ENCODE results near the gene ERI3. TPM values are rescaled to one million over a fixed set of nuclear protein-coding genes. Genes with fewer than 3 reads are reported as not detected.
"Not testable (repeated sequence)": the region's sequence is repeated elsewhere in the genome, so short reads cannot be mapped to it uniquely, and the experiment has no call there.

Gene ERI3
- total RNA-seq, 1 donor from 2014 or later: 58.3 TPM

- no peak overlapping the region for H3K4me3 Mint-ChIP-seq (ENCODE audit: unreplicated experiment)
- no peak for TF ChIP-seq EZH2 (IDR thresholded peaks at IDR 0.05; ENCODE audit: insufficient read depth, low read length)
- no peak for TF ChIP-seq CTCF (IDR thresholded peaks at IDR 0.05; ENCODE audit: insufficient read depth, low read depth, low read length)
- H3K36me3 ChIP-seq (ENCODE audit: insufficient read depth, low read length): no peaks in the 10 kb centered on the region
- H4K20me1 ChIP-seq (ENCODE audit: insufficient read depth, low read length): no peaks in the 10 kb centered on the region
- no peak overlapping the region for H3K27ac ChIP-seq (ENCODE audit: low read depth, low read length)
- peaks cover 1% of the 10 kb centered on the region for H3K4me1 Mint-ChIP-seq (ENCODE audit: low read depth, unreplicated experiment)
- DNase-seq (ENCODE audit: low read depth) (no peak), FAIRE-seq (no peak)
- peaks cover 10% of the 10 kb centered on the region for H3K4me1 ChIP-seq (ENCODE audit: insufficient read depth, low read length)
- no peaks in the 10 kb centered on the region for H3K27me3 ChIP-seq (ENCODE audit: insufficient read depth, low read length)
- H3K36me3 Mint-ChIP-seq (ENCODE audit: low read depth, unreplicated experiment): no peaks in the 10 kb centered on the region
- H3K9me3 Mint-ChIP-seq (ENCODE audit: unreplicated experiment): no peaks in the 10 kb centered on the region
- H2AFZ ChIP-seq (ENCODE audit: low read depth, low read length): no peak overlapping the region
- no peak overlapping the region for H3K27ac Mint-ChIP-seq (ENCODE audit: unreplicated experiment)
- no peak overlapping the region for H3K9ac ChIP-seq (ENCODE audit: low read length)
- H3K4me2 ChIP-seq (ENCODE audit: low read length): no peak overlapping the region
- H3K9me3 ChIP-seq (ENCODE audit: insufficient read depth, low read depth, low read length): no peaks in the 10 kb centered on the region
- peaks cover 16% of the 10 kb centered on the region for H3K79me2 ChIP-seq (ENCODE audit: insufficient read depth, low read length)
- no peaks in the 10 kb centered on the region for H3K27me3 Mint-ChIP-seq (ENCODE audit: low read depth, unreplicated experiment)
- H3K4me3 ChIP-seq (ENCODE audit: insufficient read depth, low read depth, low read length): no peak overlapping the region
Observed at GRCh38 chr1:44210595-44210994, 144.5 kb downstream of the ERI3 start.

- no peaks in the 10 kb centered on the region for H3K9me3 ChIP-seq (ENCODE audit: insufficient read depth, low read depth, low read length)
- H3K4me1 ChIP-seq (ENCODE audit: insufficient read depth, low read length): peaks cover 5% of the 10 kb centered on the region
- H3K4me2 ChIP-seq (ENCODE audit: low read length): no peak overlapping the region
- no peaks in the 10 kb centered on the region for H3K4me1 Mint-ChIP-seq (ENCODE audit: low read depth, unreplicated experiment)
- no peaks in the 10 kb centered on the region for H3K9me3 Mint-ChIP-seq (ENCODE audit: unreplicated experiment)
- TF ChIP-seq EZH2 (IDR thresholded peaks at IDR 0.05; ENCODE audit: insufficient read depth, low read length) (no peak), CTCF (IDR thresholded peaks at IDR 0.05; ENCODE audit: insufficient read depth, low read depth, low read length) (no peak)
- no peak overlapping the region for H3K4me3 Mint-ChIP-seq (ENCODE audit: unreplicated experiment)
- no peaks in the 10 kb centered on the region for H3K36me3 ChIP-seq (ENCODE audit: insufficient read depth, low read length)
- no peaks in the 10 kb centered on the region for H4K20me1 ChIP-seq (ENCODE audit: insufficient read depth, low read length)
- no peaks in the 10 kb centered on the region for H3K27me3 Mint-ChIP-seq (ENCODE audit: low read depth, unreplicated experiment)
- H3K4me3 ChIP-seq (ENCODE audit: insufficient read depth, low read depth, low read length): no peak overlapping the region
- H3K27ac Mint-ChIP-seq (ENCODE audit: unreplicated experiment): no peak overlapping the region
- no peaks in the 10 kb centered on the region for H3K36me3 Mint-ChIP-seq (ENCODE audit: low read depth, unreplicated experiment)
- no peak overlapping the region for H3K27ac ChIP-seq (ENCODE audit: low read depth, low read length)
- H3K9ac ChIP-seq (ENCODE audit: low read length): no peak overlapping the region
- DNase-seq (ENCODE audit: low read depth) (no peak), FAIRE-seq (no peak)
- peaks cover under 1% of the 10 kb centered on the region for H3K79me2 ChIP-seq (ENCODE audit: insufficient read depth, low read length)
- H2AFZ ChIP-seq (ENCODE audit: low read depth, low read length): no peak overlapping the region
- no peaks in the 10 kb centered on the region for H3K27me3 ChIP-seq (ENCODE audit: insufficient read depth, low read length)
Observed at GRCh38 chr1:44208226-44208625, 146.8 kb downstream of the ERI3 start.

- not testable (repeated sequence) for H3K9me3 ChIP-seq (ENCODE audit: insufficient read depth, low read depth, low read length); H3K27ac Mint-ChIP-seq (ENCODE audit: unreplicated experiment); H3K27ac ChIP-seq (ENCODE audit: low read depth, low read length); H2AFZ ChIP-seq (ENCODE audit: low read depth, low read length); DNase-seq (ENCODE audit: low read depth); H3K4me3 Mint-ChIP-seq (ENCODE audit: unreplicated experiment); FAIRE-seq; H3K4me2 ChIP-seq (ENCODE audit: low read length); H3K9ac ChIP-seq (ENCODE audit: low read length); H3K27me3 Mint-ChIP-seq (ENCODE audit: low read depth, unreplicated experiment); H3K36me3 Mint-ChIP-seq (ENCODE audit: low read depth, unreplicated experiment); H4K20me1 ChIP-seq (ENCODE audit: insufficient read depth, low read length); H3K27me3 ChIP-seq (ENCODE audit: insufficient read depth, low read length); H3K4me1 ChIP-seq (ENCODE audit: insufficient read depth, low read length); H3K4me3 ChIP-seq (ENCODE audit: insufficient read depth, low read depth, low read length); H3K79me2 ChIP-seq (ENCODE audit: insufficient read depth, low read length); H3K4me1 Mint-ChIP-seq (ENCODE audit: low read depth, unreplicated experiment); H3K36me3 ChIP-seq (ENCODE audit: insufficient read depth, low read length); H3K9me3 Mint-ChIP-seq (ENCODE audit: unreplicated experiment)
Observed at GRCh38 chr1:44206545-44206944, 148.5 kb downstream of the ERI3 start.
